Suppressor macrophage (primary cell): ENCODE data around the gene CBFA2T3.
"Not testable (repeated sequence)": the region's sequence is repeated elsewhere in the genome, so short reads cannot be mapped to it uniquely, and the experiment has no call there.

ENCODE experiments used
- DNase-seq, 4 experiments: peaks; one replicate each; pipeline ENCODE4 v3.0.0-alpha.2; 2020 to 2022

CBFA2T3 gene

DNA sequence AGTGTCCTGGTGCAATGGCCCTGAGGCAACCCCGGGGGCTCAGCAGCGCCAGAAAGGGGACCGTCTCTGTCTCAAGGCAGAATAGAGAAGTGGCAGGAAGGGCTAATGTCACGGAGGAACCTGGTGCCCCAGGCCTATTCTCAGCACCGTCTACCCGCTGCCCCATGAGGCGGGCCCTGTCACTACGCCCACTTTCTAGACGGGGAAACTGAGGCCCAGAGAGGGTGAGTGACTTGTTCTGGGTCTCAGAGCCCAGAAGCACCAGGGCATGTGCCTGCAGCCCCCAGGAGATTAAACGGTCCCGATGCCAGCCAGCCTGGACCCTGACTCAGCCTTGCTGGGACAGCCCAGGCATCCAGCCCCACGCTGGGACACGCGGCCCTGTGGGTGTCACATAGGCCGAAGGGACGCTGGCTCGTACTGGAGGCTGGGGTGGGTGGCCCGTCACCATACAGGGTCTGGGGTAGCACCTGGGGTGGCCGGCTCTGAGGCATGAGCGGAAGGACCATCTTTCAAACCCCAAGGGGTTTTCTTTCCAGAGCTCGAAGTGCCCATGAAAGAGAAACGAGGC is 70.4 kb downstream of the CBFA2T3 start:
- no peak for DNase-seq

- DNase-seq = no peak
These were observed 71.0 kb downstream of the CBFA2T3 start for GRCh38 chr16:88906020-88906419.

- DNase-seq = no peak
These were observed 71.4 kb downstream of the CBFA2T3 start for GRCh38 chr16:88905563-88905962.

DNA sequence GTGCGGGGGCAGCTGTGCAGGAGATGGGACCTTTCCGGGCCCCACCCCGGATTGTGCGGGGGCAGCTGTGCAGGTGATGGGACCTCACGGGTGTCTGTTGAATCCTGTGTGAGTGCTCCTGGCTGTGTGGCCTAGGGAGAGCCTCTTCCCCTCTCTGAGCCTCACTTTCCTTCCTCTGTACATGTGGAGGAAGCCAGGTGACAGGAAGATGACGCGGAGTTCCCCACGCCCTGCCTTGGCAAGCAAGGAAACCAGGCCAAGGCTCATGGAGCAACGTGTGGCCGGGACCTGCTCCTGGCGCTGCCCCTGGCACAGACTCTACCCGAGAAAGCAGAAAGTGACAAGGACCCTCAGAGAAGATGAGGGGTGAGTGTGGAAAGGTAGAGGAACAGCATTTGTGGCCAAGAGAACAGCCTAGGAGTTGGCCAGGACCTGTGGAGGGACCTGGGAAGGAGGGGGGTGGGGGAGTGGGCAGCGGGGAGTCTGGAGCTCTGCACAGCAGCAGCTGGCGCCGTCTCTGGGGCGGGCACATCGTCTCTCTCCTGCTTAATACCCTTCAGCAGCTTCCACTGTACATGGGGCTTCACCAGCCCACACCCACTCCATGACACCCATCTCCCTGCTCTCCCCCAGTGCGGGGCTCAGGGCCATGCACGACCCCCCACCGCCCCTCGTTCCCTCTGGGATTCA is 72.2 kb downstream of the CBFA2T3 start:
- no peak for DNase-seq

DNA sequence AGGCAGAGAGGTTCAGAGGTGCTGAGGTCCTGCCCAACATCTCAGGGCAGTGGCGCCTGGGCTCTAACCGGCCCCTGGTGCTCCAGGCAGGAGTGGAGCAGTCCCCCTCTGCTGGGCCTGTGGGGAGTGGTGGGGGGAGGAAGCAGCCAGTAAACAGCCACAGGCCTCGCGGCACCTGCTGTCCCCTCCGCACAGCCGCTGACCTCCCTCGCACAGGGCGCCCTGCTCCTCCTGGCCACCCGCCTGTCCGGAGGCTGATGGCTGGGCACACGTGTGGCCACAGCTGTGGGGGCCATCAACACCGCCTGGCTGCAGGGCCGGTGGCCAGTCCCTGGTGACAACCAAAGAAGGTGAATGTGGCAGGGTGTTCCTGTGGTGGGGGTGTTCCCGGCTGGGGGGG is 73.7 kb downstream of the CBFA2T3 start:
- DNase-seq = no peak

- no peak for DNase-seq
These were observed 74.3 kb downstream of the CBFA2T3 start for GRCh38 chr16:88902744-88903143.

- no peak for DNase-seq
These were observed 75.2 kb downstream of the CBFA2T3 start for GRCh38 chr16:88901718-88902337.

DNA sequence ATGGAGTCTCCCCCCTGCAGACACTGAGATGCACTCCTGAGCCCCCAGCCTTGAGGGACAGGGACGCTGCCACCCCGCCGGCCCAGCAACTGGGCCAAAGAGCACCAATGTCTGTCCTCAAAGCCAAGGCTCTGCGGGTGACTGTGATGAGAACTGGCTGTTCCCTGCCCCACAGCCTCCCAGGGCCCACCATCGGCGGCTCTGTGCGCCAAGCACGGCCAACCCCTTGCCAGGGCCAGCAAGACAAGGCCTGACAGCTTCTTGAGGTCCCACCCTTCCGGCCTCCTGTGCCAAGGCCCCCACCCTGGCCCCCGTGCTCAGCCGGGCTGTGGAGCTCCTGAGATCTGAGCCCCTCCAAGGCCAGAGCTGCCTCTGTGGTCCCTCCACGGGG is 76.3 kb downstream of the CBFA2T3 start:
- no peak for DNase-seq

- no peak for DNase-seq
These were observed 76.9 kb downstream of the CBFA2T3 start for GRCh38 chr16:88899901-88900661.

- no peak for DNase-seq
These were observed 79.1 kb downstream of the CBFA2T3 start for GRCh38 chr16:88897696-88898425.

GRCh38 chr16:88896238-88897070 is 80.6 kb downstream of the CBFA2T3 start:
- DNase-seq = no peak

DNA sequence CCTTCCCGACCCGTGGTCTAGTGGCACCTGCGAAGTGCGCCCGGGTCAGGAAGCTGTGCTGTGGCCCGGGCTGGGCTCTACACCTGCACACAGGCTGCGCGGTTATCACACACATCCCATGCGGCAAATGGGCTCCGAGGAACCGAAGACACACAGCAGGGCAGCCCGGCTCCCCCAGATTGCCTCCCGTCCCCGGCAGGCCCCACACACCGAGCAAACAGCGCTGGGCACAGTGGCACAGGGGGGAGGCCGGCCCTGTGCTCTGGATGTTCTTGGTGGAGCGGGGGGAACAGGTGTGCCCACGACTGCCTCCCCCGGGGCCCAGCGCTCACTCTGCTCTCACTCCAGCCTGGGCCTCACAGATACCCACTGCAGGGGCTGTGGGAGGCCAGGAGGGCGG is 81.7 kb downstream of the CBFA2T3 start:
- DNase-seq = no peak

DNA sequence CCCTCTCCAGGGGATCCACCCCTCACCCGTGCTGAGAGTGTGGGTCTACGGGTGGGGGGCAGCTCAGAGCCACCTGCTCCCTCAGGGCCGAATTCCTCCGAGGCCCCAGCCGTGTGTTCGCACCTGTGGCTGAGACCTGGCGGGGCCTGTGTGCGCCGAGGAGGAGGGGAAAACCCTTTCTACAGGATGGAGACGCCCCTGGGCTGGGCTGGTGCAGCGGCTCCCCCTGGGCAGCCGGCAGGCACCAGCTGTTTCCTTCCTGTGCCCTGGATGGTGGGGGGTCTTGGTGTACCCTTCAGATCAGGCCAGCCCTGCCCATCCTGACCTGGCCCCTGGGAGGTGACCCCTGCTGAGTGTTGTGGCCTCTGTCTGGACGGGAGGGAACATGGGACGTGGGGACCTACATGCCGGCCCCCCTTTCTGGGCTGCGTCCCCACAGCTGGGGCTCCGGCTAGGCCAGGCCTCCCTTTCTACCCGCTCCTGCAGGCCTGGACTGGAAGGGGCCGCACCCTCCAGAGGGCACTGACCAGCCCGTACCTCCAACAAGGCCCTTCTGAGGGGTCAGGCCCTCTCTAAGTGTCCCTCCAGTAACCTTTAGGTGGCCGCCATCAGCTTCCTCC is 82.2 kb downstream of the CBFA2T3 start:
- no peak for DNase-seq

- not testable (repeated sequence) for DNase-seq
These were observed 82.7 kb downstream of the CBFA2T3 start for GRCh38 chr16:88894266-88894665.

DNA sequence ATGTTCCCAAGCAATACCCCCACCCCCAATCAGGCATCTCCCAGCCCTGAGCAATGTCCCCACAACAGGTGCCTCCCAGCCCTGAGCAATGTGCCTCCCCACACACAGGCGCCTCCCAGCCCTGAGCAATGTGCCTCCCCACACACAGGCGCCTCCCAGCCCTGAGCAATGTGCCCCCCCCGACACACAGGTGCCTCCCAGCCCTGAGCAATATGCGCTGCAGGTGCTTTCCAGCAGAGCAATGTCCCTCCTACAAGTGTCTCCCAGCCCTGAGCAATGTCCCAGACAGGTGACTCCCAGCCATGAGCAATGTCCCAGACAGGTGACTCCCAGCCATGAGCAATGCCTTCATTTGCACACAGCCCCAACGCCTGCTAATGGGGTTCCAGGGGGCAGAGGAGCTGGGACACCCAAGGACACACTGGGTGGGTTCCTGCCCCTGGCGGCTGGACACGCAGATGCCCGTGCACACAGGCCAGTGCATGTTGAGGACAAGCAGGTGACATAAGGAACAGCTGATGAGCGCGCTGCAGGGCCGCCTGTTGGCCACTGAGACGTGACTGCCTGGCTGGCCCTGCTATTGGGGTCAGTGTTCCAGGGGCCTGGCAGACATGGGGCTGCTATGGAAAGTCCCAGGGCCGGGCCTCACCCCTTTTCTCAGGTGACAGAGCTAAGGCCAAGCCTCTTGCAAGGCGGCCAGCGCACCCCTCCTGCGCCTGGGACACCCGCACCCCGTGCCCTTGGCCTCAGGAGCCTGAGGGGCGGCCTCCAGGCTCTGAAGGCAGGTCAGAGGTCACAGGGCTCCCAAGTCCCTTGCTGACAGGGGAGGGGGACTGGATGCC is 83.7 kb downstream of the CBFA2T3 start:
- DNase-seq = no peak

DNA sequence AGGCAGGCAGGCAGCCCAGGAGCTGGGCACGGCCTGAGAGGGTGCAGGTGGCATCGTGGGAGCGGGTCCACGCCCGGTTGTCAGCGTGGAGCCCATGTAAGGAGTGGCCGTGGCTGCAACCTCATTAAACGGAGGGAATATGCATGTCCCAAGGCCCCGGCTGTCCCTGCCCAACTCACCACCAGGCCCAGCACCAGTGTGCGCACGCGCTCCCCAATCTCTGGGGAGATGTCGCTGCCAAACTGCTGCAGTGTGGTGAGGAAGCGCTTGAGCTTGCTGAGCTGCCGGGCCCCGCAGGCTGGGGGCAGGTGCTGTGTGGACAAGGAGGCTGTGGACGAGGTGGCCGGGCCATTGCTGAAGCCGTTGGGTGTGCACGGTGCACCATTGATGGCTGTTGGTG is 84.9 kb downstream of the CBFA2T3 start:
- DNase-seq = no peak

- DNase-seq = no peak
These were observed 85.9 kb downstream of the CBFA2T3 start for GRCh38 chr16:88891083-88891482.

DNA sequence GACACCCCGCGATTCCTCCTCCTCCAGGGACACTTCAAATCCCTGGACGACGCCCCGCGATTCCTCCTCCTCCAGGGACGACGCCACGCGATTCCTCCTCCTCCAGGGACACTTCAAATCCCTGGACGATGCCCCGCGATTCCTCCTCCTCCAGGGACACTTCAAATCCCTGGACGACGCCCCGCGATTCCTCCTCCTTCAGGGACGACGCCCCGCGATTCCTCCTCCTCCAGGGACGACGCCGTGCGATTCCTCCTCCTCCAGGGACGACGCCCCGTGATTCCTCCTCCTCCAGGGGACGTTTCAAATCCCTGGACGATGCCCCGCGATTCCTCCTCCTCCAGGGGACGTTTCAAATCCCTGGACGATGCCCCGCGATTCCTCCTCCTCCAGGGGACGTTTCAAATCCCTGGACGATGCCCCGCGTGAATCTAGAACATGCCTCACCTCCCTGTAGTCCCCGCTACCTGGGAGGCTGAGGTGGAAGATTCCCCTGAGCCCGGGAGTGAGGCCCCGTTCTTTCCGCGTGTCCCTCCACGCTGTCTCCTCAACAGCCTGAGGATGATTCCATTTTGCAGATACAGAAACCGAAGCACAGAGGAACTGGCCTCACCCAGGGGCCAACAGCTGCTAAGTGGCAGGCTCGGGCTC is 87.2 kb downstream of the CBFA2T3 start:
- DNase-seq = not testable (repeated sequence)

DNA sequence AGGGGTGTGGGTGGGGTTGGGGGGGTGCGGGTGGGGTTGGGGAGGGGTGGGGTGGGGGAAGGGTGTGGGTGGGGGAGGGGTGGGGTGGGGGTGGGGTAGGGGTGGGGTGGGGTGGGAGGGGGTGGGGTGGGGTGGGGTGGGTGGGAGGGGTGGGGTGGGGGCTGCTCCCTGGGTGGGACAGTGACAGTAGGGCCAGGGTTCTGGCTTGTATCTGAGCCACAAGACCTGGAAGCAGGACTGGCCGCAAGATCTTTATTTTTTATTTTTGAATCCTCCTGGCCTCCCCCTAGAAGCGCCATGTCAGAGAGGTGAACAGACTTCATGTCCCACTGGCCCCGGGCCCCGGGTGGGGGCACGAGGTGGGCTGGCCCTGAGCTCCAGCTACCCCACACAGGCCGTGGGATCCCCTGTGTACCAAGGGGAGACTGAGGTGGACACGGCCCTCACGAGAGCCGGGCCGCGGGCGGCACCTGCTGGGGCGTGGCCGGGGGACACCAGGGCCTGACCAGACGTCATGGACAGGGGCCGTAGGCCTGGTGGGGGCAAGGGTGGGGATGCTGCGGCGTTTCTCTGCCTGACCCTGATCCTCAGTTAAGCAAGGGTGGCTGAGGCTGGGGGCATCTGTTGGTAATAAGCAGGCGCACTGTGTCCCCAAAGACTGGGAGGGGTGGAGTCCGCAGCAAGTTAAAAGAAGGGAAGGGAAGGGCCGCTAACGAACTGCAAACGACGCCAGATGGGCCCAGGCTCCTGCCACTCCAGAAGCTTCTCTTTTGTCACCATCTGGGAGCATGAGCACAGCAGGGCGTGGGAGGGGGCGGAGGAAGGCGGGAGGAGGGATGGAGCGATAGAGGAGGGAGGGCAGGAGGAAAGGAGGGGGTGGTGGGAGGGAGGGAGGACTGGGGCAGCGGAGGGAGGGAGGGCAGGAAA is 88.3 kb downstream of the CBFA2T3 start:
- DNase-seq = no peak
